ENCODE data around the gene STAT4. TPM values are rescaled to one million over a fixed set of nuclear protein-coding genes. Genes with fewer than 3 reads are reported as not detected.

The STAT4 gene
- polyA plus RNA-seq, 1 of the 3 experiments (the other 2 are of a cell fraction), result 0.12 TPM

DNA sequence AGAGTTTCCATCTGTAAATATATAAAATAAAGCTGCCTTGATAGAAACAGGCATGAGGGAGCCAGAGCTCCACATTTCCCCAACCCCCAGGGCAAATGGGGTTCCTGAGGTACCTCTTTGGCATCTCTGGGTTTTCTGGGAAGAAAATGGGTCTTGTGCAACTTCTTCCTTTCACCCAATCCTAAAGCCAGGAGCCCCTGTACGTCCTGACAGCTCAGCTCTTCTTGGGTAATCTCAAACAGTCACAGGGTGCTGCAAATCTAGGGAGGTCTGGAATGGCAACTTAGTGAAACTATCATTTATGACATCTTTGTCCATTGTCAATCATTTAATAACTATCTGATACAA is 100.2 kb downstream of the STAT4 start:
- H3K4me2 ChIP-seq, result no peak overlapping the region
- H3K27ac ChIP-seq (ENCODE audit: low read depth in 2 of 2, low read length in 1 of 2), result no peak overlapping the region; a peak in 2 of 4 replicates
- DNase-seq, result no peak
- TF ChIP-seq MAX (IDR thresholded peaks at IDR 0.05; ENCODE audit: low read depth) (no peak), SMC3 (IDR thresholded peaks at IDR 0.05; ENCODE audit: low read depth, low read length) (no peak)
- CTCF ChIA-PET, result interaction anchor here (0.5 to 7.1 kb wide), 14 partner anchors 8 to 1112 kb away, joined by 3 to 106 read pairs (median 4); partner anchors contain the start of gene STAT4
- no peaks in the 10 kb centered on the region for H3K4me1 ChIP-seq (ENCODE audit: control insufficient read depth in 1 of 2, insufficient read depth in 2 of 2, low read depth in 1 of 2, low read length in 1 of 2)
- H3K36me3 ChIP-seq (replicated peaks in 1 of 2; ENCODE audit: control insufficient read depth in 1 of 2, insufficient read depth in 2 of 2, low read length in 1 of 2), result no peaks in the 10 kb centered on the region
- POLR2A ChIA-PET, result no interaction called here
- H3K9ac ChIP-seq, result no peak overlapping the region
- no peaks in the 10 kb centered on the region for H4K20me1 ChIP-seq (ENCODE audit: insufficient read depth)
- no peaks in the 10 kb centered on the region for H3K9me3 ChIP-seq
- no peak overlapping the region for H3K4me3 ChIP-seq (ENCODE audit: low read depth in 2 of 2, low read length in 1 of 2)
- no peak overlapping the region for H2AFZ ChIP-seq (ENCODE audit: low read depth)
- no peaks in the 10 kb centered on the region for H3K9me2 ChIP-seq
- H3F3A ChIP-seq (replicated peaks; ENCODE audit: insufficient read depth), result no peaks in the 10 kb centered on the region
- no peaks in the 10 kb centered on the region for H3K79me2 ChIP-seq (ENCODE audit: insufficient read depth)
- 29% methylated on average over 1 of the region's 1 CpG for WGBS (ENCODE audit: low lambda C conversion rate)
- no peaks in the 10 kb centered on the region for H3K27me3 ChIP-seq (ENCODE audit: insufficient read depth)

- Histone ChIP-seq H3K9me2 (no peaks in the 10 kb centered on the region), H3K27ac (ENCODE audit: low read depth in 2 of 2, low read length in 1 of 2) (peak overlapping the region in 1 of 2 experiments; percentile 55; a peak in 2 of 4 replicates), H3K36me3 (replicated peaks in 1 of 2; ENCODE audit: control insufficient read depth in 1 of 2, insufficient read depth in 2 of 2, low read length in 1 of 2) (no peaks in the 10 kb centered on the region), H3K79me2 (ENCODE audit: insufficient read depth) (no peaks in the 10 kb centered on the region), H3K9ac (no peak overlapping the region), H3K9me3 (no peaks in the 10 kb centered on the region), H3K27me3 (ENCODE audit: insufficient read depth) (no peaks in the 10 kb centered on the region), H3K4me1 (ENCODE audit: control insufficient read depth in 1 of 2, insufficient read depth in 2 of 2, low read depth in 1 of 2, low read length in 1 of 2) (no peaks in the 10 kb centered on the region), H3F3A (replicated peaks; ENCODE audit: insufficient read depth) (no peaks in the 10 kb centered on the region), H4K20me1 (ENCODE audit: insufficient read depth) (no peaks in the 10 kb centered on the region), H3K4me3 (ENCODE audit: low read depth in 2 of 2, low read length in 1 of 2) (no peak overlapping the region), H2AFZ (ENCODE audit: low read depth) (no peak overlapping the region), H3K4me2 (no peak overlapping the region)
- CTCF ChIA-PET, result interaction anchor here (0.5 to 7.1 kb wide), 14 partner anchors 8 to 505 kb away, joined by 3 to 106 read pairs (median 3); no protein-coding TSS in a partner anchor
- no peak for DNase-seq
- WGBS (ENCODE audit: low lambda C conversion rate), result 73% methylated on average over 4 of the region's 4 CpGs
- TF ChIP-seq MEF2A (IDR thresholded peaks at IDR 0.05; ENCODE audit: borderline replicate concordance, low read depth), result no peak
- no peak for TF ChIP-seq MXI1 (IDR thresholded peaks at IDR 0.05; ENCODE audit: low read depth, low read length)
- TF ChIP-seq RCOR1 (IDR thresholded peaks at IDR 0.05; ENCODE audit: low read length), result no peak
- no peak for TF ChIP-seq MAX (IDR thresholded peaks at IDR 0.05; ENCODE audit: low read depth)
- no peak for TF ChIP-seq GABPA (IDR thresholded peaks at IDR 0.05; ENCODE audit: low read depth)
- no peak for TF ChIP-seq FOSL2 (IDR thresholded peaks at IDR 0.05; ENCODE audit: borderline replicate concordance, low read depth)
- no peak for TF ChIP-seq ZBTB33 (IDR thresholded peaks at IDR 0.05; ENCODE audit: borderline replicate concordance, low read depth)
- TF ChIP-seq TEAD4 (IDR thresholded peaks at IDR 0.05; ENCODE audit: borderline replicate concordance, insufficient read depth), result no peak
- no peak for TF ChIP-seq JUND (IDR thresholded peaks at IDR 0.05)
- TF ChIP-seq CTCF (IDR thresholded peaks at IDR 0.05), result no peak
- POLR2A ChIA-PET, result no interaction called here
Measured at GRCh38 chr2:191049728-191050639, 100.8 kb downstream of the STAT4 start.
